Renal cortex interstitium (tissue), 11 donors: ENCODE measurements around the gene CSNK1G3. TPM values are rescaled to one million over a fixed set of nuclear protein-coding genes. Genes with fewer than 3 reads are reported as not detected.
"Not testable (repeated sequence)": the region's sequence is repeated elsewhere in the genome, so short reads cannot be mapped to it uniquely, and the experiment has no call there.

Experiments
- DNase-seq, 11 donors: peaks; one replicate each; pipeline ENCODE4 v3.0.0-alpha.2; 2013; ENCODE audit warnings: low read depth in 9 of 11, low spot score in 4 of 11; ENCODE audit errors: extremely low read depth in 1 of 11
- polyA plus RNA-seq, 3 donors: library from polyadenylated mRNA; unstranded; fragments of 120-200 nt; gene quantifications; one replicate each; pipeline ENCODE4 v1.2.1, GENCODE V29; 2013; ENCODE audit not compliant: insufficient read length in 3 of 3

The CSNK1G3 gene
- polyA plus RNA-seq, 3 donors, result 35.6 to 45.4 (median 39.5) TPM

DNA sequence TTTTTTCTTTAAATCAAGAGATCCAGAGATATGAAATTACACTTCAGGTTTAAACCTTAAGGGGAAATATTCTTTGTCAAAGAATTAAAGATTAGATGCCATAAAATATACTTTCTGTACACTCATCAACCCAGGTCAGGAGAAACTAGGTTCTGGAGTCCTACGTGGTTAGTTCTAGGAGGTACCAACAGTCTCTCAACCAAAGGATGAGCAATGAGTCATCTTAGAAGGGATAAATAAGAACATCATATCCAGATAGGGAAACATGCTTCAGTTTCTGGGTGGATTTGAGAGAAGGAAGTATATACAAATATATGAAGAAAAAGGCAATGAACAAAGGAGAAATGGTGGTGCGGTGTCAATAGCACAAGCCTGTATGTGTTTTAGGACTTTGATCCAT lies 98.2 kb downstream of the CSNK1G3 start:
- no peak for DNase-seq

DNA sequence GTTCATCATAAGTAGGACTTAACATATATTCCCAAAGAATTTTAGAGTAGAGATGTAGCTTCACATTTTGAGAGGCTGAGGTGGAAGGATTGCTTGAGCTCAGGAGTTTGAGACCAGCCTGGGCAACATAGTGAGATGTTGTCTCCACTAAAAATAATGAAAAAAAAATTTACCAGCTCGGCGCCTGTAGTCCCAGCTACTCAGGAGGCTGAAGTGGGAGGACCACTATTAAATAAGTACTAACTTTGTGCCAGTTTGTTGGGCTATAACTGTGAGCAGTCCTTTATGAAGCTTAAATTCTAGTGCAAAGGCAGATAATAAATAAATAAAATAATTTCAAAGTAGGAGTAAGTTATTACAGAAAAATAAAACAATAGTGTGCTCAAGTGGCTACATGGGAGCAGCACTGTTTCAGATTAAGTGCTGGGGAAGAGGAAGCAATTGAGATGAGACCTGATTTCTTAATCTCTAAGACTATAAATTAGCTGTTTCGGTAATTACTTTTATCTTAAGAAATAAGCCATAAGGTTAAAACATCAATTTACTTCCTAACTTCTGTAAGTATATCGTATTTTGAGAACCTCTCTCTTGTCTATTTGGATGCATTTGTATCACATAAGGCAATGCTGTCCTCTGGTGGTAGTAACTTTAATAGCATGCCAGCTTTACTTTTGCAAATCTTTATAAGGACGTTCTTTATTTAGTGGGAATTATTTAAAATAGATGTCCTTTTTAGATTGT lies 98.9 kb downstream of the CSNK1G3 start:
- DNase-seq, result peak; percentile 21 to 61 (median 44)

DNA sequence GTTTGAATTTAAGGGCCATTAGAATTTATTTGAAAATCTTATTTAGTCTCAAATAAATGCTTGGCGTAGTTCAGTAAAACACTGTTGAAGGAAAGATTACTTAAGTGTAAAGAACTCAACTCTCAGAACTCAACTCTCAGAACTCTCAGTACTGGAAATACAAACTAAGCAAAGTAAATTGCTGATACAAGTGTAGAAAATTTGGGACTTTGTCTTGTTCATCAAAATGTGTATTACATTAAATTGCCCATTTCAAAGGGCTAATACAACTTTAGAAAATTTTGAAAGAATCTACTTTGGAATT lies 99.4 kb downstream of the CSNK1G3 start:
- no peak for DNase-seq

DNA sequence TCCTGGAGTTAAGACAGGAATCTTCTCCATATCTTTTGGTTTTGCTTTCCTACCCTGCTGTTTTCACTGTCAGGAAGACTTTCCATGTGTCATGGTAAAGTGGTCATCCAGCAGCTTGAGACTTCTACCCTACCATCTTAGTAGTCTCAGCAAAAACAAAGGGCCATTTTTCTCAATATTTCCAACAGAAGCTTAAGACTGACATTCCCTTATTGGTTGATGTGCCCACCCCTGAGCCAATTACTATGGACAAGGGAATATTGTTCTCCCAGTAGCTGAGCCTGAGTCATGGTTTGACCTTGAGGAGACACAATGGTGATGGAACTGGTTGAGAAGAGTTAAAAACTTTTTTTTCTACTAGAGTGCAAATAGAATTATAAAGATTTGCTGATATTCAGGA lies 105.6 kb downstream of the CSNK1G3 start:
- no peak for DNase-seq

DNA sequence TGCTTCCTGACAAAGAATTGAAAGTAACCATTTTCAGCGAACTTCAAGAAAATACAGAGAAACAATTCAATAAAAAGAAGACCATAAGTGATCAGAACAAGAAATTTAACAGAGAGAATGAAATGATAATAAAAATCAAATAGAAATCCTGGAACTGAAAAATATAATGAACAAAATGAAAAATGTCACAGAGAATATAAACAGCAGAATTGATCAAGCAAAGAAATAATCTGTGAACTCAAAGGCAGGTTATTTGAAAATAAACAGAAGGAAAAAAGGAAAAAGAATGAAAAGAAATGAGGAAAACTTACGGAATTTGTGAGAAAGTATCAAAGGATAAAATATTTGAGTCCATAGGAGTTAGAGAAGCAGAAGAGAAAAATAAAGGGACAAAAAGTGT lies 114.1 kb downstream of the CSNK1G3 start:
- DNase-seq, result no peak

DNA sequence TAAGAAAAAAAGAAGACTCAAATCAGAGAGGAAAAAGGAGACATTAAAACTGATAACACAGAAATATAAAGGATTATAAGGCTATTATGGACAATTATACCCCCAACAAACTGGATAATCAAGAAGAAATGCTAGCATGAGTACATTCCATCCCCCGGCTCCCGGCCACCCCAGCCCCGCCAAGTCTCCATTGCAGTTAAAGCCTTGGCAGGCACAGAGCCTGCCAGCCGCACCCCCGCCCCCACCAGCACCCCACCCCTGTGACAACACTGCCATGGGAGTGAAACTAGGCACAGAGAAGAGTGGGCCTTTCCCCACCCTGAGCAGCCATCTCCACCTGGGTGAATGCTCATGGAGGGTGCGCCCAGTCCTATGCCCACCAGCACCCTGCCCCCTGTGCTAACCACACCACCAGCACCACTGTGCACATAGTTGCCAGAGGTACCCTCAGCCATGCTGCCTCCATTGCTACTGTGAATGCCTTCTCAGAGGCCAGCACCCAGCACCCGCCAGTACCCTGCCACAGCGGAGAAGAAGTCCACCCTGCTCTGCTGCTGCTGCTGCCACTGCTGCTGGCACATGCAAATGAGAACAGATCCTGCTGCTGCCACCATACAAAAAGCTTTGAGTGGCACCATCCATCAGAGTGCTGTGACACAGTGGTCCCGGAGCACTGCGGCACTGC lies 117.0 kb downstream of the CSNK1G3 start:
- DNase-seq, result no peak

DNA sequence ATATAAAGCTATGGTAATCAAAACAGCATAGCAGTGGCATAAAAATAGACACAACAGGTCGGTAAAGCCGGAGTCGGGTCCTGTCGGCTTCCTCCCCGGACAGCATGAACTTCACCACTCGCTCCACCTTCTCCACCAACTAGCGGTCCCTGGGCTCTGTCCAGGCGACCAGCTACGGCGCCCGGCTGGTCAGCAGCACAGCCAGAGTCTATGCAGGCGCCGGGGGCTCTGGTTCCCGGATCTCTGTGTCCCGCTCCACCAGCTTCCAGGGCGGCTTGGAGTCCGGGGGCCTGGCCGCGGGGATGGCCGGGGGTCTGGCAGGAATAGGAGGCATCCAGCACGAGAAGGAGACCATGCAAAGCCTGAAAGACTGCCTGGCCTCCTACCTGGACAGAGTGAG lies 124.0 kb downstream of the CSNK1G3 start:
- DNase-seq, result no peak

DNA sequence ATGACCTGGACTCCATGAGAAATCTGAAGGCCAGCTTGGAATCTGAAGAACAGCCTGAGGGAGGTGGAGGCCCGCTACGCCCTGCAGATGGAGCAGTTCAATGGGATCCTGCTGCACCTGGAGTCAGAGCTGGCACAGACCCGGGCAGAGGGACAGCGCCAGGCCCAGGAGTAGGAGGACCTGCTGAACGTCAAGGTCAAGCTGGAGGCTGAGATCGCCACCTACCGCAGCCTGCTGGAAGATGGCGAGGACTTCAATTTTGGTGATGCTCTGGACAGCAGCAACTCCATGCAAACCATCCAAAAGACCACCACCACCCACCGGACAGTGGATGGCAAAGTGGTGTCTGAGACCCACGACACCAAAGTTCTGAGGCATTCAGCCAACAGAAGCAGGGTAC lies 125.1 kb downstream of the CSNK1G3 start:
- DNase-seq, result not testable (repeated sequence)

DNA sequence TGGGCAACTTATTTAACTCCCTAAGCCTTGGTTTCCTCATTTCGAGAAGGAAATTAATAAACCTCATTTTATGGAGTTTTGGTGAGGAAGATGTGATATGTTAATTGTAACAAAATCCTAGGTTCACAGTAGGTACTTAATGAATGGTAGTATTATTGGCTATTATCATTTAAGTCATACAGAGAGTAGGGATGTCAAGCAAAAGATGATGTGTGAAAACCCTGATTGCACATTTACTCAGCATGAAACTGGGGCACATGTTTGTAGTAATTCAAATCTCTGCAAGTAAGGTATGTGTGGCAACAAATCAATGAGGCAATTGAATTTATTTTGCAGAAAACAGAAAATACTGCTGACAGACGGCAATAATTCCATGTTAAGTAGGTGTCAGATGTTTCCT lies 127.3 kb downstream of the CSNK1G3 start:
- DNase-seq, result no peak

DNA sequence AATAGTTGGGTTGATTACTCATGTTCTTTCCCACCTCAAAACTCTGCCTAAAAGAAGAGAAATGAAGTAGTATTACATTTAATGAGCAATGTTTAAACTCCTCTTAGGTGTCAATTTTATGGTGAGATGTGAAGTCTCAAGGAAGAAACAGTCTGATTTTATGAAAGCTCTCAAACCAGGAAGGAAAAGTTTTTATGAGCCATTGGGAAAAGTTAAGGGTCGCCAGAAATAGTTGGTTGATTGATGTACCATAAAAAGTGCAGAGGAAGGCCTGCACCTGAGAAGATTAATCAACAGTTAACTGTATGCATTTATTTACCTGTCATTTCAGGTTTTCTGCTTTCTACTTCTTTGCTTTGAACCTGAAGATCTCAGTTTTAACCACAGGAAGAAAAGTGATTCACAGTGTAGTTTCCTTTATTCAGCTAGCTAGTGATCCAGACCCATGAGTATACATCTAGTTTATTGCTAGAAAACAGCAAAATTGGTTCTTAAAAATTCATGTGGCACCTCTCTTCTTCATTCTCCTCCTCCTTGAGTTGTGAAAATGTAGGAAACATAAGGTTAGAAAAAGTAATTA lies 133.1 kb downstream of the CSNK1G3 start:
- no peak for DNase-seq

DNA sequence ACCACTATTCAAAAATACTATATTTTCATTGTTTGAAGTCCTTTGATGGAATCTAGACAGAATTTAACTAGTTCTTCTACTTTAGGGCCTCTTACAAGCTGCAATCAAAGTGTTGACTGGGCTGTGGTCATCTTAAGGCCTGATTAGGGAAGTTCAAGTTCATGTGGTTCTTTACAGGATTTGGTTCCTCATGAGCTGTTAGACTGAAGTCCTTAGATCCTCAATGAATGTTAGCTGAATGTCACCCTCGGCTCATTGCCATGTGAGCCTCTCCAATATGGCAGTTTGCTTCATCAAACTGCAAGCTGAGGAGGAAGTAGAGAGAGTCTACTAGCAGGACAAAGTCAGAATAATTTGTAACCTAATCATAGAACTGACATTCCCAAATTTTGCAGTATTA lies 135.1 kb downstream of the CSNK1G3 start:
- DNase-seq, result no peak

DNA sequence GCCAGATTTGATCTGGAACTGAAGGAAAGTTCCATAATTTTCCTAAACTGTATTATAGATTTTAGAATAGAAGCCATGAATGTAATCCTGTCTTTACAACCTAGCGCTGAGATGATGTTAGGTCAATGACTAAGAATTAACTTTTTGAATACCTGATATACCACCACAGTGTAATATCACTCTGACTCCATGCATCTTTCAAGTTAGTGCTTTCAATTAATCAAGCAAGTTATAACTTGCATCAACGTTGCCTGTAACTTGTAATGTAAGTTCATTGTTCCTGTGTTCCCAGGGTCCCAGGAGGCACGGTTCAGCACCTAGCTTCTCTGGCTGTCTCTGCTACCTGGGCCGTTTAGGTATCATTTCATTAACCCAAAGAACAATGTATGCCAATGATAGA lies 139.3 kb downstream of the CSNK1G3 start:
- no peak for DNase-seq

DNA sequence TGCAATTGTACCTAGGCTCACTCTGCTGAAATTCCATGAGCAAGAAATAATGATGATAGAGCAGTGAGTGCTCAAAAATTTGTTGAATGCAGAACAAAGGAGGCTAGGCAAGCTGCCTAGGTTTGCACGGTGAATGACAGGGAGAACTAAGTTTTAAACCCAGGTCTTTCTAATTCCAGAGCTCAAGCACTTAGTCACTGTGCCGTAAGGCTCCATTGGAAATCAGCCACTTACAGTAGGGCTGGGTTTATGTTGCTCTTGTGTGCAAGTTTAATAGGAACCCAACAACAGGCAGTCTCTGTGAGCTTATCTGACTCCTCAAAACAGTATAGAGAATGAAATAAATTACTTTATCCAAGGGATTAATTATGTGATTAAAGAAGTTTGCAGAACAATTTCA lies 147.0 kb downstream of the CSNK1G3 start:
- no peak for DNase-seq

DNA sequence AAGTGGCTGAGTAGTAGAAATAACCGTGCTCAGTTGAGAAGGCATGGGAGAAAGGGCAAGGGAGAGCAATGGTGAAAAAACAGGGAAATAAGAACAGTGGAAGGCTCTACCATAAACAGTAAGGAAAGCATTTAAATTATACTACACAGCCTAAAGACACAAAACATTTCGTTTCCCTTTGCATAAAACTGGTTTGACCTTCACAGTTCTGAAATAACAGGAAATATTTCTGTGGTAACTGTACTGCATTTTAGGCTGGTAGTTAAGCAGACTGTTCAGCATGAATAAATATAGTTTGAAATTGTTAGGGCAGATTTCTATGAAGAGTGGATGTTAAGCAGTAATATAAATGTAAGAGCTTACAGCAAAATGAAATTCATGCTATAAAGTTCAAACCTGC lies 147.5 kb downstream of the CSNK1G3 start:
- no peak for DNase-seq

DNA sequence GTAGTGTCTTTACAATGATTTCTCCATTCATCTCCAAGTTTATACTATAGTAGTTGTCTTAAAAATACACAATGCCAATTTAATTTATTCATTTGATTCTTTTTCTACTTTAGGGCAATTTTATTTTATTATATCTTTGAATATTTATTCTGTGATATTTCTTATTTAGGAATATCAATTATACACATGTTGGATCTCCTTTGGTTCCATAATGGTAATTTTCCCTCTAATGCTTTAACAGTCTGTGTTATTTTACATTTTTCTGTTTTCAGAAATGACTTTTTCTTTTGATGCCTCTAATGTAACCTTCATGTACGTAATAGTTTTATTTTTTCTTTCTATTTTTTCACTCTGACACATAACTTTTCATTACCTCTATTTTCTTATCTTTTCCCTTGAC lies 153.0 kb downstream of the CSNK1G3 start:
- DNase-seq, result no peak

DNA sequence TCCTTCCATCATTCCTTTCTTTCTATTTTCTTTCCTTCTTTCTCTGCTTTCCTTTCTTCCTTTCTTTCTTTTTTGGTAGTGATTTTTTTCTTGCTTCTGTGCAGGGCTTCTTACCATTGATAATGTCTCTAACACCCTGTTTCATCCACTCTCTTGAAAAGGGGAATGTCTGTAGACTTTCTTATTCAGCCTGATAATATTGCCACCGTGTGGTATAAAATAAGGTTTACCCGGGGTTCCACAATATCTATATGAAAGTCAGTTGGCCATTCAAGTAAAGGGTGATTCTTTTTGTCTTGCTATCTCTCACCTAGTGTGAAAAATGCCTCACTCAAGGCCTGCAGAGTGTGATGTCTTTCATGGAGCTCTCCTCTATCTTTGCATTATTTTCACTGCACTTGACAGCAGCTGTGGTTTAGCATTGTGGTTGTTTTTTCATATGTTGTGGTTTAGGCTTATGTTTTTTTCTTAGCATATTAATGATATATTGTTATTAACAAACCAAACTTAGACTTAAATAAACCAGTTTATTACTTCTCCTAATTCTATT lies 153.9 kb downstream of the CSNK1G3 start:
- DNase-seq, result no peak

Other genes with a start within 250 kb of the CSNK1G3 start
- gene CEP120, start 88.8 kb upstream of the CSNK1G3 start, polyA plus RNA-seq, result 10 to 100 TPM; 19.4 to 23.5 (median 23.2) TPM